Mucosa of descending colon (tissue), 3 donors: ENCODE measurements around the gene RXFP2. TPM values are rescaled to one million over a fixed set of nuclear protein-coding genes. Genes with fewer than 3 reads are reported as not detected.

ENCODE experiments used
- ATAC-seq: fragments of 200-7000 bp; cut with Tn5 transposase; one replicate; pipeline ENCODE4 v1.9.1; 2020; ENCODE audit warnings: mild to moderate bottlenecking, moderate library complexity
- DNase-seq, 3 donors: peaks; one replicate each; pipeline ENCODE4 v3.0.0-alpha.2; 2020
- H3K36me3 ChIP-seq: fragments of 200-600 bp; one replicate; pipeline ENCODE4 v1.8.0; 2021; ENCODE audit warnings: low read depth, mild to moderate bottlenecking
- H3K4me1 ChIP-seq: fragments of 200-600 bp; one replicate; pipeline ENCODE4 v1.8.0; 2021; ENCODE audit warnings: low read depth, mild to moderate bottlenecking
- H3K4me3 ChIP-seq: fragments of 200-600 bp; one replicate; pipeline ENCODE4 v1.8.0; 2021; ENCODE audit warnings: mild to moderate bottlenecking
- H3K9me3 ChIP-seq: fragments of 200-600 bp; one replicate; pipeline ENCODE4 v1.8.0; 2021; ENCODE audit warnings: mild to moderate bottlenecking
- intact Hi-C, 2 donors: fragments of 100-400 bp; cut with DNase I in 1 of 2; cut with micrococcal nuclease in 1 of 2; formaldehyde crosslinking; loops; one replicate each; pipeline versions ENCODE4 v1.11.0 to v1.11.1; 2022; cut with DNase I, micrococcal nuclease
- total RNA-seq, 3 donors: library from RNA; stranded (reverse); fragmentation: NEBNext Ultra II Directional in 2 of 3; extraction: Animal tissue kit (Norgen Biotek cat#: 25700) in 2 of 3; gene quantifications; one replicate each; pipeline versions ENCODE4 v1.2.1 to v1.2.4, GENCODE V29; 2021 to 2023
- TF ChIP-seq, protein P1 (sequence below): fragments of 200-600 bp; IDR thresholded peaks from one replicate; pipeline ENCODE4 v1.8.0; 2022; ENCODE audit warnings: antibody characterized with exemption, mild to moderate bottlenecking
- donor health status: DM: no; HTN: no; CAD: no; lungs with moderate emphysema.
- donor health status: DM: no; HTN: no; CAD: no.
- donor health status: DM: no; HTN: yes; CAD: no.

The RXFP2 gene
- total RNA-seq, 3 donors from 2014 or later: not detected

DNA sequence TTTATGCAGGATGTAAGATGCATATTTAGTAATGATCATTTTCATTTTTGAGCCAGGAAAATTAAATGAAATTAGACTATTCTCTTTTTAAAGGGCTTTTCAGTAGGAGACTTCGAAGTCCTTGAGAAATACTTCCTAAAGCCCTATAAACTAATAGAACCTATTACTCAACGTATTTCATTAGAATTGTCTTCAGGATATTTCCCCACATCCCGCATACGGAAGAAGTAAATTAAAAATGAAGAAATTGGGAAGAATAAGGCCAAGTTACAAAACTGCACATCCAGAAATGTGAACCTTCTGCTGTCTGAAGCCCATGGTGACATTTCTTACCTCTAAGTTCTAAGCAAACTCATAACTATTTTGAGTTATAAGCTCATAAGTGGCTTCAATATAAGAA is 66.5 kb downstream of the RXFP2 start:
- no peaks in the 10 kb centered on the region for H3K4me1 ChIP-seq
- H3K36me3 ChIP-seq: no peaks in the 10 kb centered on the region
- intact Hi-C loops: no loop called here
- H3K9me3 ChIP-seq: no peaks in the 10 kb centered on the region
- ATAC-seq (no peak), DNase-seq (no peak)
- no peak overlapping the region for H3K4me3 ChIP-seq
- TF ChIP-seq, protein P1, sequence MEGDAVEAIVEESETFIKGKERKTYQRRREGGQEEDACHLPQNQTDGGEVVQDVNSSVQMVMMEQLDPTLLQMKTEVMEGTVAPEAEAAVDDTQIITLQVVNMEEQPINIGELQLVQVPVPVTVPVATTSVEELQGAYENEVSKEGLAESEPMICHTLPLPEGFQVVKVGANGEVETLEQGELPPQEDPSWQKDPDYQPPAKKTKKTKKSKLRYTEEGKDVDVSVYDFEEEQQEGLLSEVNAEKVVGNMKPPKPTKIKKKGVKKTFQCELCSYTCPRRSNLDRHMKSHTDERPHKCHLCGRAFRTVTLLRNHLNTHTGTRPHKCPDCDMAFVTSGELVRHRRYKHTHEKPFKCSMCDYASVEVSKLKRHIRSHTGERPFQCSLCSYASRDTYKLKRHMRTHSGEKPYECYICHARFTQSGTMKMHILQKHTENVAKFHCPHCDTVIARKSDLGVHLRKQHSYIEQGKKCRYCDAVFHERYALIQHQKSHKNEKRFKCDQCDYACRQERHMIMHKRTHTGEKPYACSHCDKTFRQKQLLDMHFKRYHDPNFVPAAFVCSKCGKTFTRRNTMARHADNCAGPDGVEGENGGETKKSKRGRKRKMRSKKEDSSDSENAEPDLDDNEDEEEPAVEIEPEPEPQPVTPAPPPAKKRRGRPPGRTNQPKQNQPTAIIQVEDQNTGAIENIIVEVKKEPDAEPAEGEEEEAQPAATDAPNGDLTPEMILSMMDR: no peak

DNA sequence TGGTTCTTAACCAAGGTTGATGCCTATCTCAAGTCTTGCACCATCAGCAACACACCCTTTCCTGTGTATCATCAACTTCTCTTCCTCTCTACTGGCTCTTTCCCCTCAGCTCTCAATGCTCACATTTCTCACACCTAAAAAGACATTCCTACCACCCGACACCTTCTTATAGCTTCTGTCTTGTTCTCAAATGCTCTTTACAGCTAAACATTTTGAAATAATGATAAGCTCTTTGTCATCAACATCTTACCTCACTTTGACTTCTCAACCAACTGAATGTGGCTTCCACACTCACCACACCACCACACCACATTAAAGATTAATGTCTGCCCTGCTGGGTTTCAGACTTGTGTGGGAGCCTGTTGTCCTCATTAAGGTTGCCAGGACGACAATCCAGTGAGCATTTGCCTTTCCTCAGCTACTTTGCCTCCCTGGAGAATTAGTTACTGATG is 67.8 kb downstream of the RXFP2 start:
- DNase-seq (no peak), ATAC-seq (no peak)
- H3K4me3 ChIP-seq: no peak overlapping the region
- TF ChIP-seq, protein P1: no peak
- H3K9me3 ChIP-seq: no peaks in the 10 kb centered on the region
- intact Hi-C loops: no loop called here
- no peaks in the 10 kb centered on the region for H3K4me1 ChIP-seq
- H3K36me3 ChIP-seq: no peaks in the 10 kb centered on the region

DNA sequence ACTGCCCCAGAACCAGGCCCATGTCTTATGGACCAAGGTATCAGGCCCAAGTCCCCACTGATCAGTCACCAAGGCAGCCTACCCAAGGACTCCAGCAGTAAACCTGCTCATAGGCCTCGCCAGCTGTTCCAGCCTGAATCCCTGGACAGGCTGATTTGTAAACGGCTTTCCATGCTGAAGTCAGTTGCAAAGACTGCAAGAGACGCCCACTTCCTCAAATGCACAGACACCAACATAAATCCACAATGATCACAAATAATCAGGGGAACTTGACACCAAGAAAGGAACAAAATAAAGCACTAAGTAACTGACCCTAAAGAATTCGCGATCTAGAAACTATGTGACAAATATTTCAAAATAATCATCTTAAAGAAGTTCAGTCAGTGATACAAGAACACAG is 75.2 kb downstream of the RXFP2 start:
- no peak overlapping the region for H3K4me3 ChIP-seq
- TF ChIP-seq, protein P1: no peak
- intact Hi-C loops: no loop called here
- no peak for DNase-seq
- no peak for ATAC-seq
- H3K9me3 ChIP-seq: peaks cover 14% of the 10 kb centered on the region
- no peaks in the 10 kb centered on the region for H3K4me1 ChIP-seq
- H3K36me3 ChIP-seq: no peaks in the 10 kb centered on the region

DNA sequence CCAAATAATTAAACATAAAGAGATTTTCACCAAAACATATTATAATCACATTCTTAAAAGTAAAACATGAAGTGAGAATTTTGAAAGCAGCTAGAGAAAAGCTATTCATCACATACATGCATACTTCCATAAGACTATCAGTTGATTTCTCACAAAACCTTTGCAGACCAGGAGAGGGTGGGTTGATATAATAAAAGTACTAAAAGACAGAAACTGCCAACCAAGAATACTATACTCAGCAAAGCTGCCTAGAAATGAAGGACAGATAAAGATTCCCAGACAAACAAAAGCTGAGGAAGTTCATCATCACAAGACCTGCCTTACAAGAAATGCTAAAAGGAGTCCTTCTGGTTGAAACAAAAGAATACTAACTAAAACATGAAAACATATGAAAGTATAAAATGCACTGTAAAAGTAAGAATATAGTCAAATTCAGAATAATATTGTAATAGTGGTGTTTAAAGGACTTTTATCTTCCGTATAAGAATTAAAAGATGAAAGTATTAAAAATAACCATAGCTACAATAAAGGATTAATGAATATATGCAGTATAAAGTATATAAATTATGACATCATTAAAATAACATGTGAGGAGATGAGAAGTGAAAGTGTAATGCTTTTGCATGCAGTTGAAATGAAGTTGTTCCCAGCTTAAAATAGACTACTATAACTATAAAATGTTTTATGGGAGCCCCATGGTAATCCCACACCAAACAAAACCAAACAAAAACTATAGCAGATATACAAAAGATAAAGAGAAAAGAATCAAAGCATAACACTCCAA is 76.2 kb downstream of the RXFP2 start:
- intact Hi-C loops: no loop called here
- DNase-seq: no peak
- Histone ChIP-seq H3K36me3 (no peaks in the 10 kb centered on the region), H3K4me3 (no peak overlapping the region), H3K4me1 (no peaks in the 10 kb centered on the region), H3K9me3 (peaks cover 14% of the 10 kb centered on the region)
- TF ChIP-seq, protein P1: no peak
- ATAC-seq: no peak

DNA sequence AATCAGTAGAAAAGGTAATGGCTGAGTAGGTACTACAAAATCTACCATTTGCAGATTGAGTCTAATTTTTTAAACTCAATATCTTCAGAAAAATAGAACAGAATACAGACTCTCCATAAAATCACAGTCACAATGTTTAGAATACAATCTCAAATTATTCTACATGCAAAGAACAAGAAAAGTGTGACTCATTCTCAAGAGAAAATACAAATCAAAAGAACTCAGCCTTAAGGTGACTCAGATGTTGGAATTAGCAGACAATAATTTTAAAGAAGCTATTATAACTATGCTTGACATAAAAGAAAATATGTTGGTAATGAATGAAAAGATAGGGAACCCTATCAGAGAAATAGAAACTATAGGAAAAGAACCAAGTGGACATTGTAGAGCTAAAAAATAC is 78.9 kb downstream of the RXFP2 start:
- ATAC-seq (no peak), DNase-seq (no peak)
- H3K9me3 ChIP-seq: peaks cover 14% of the 10 kb centered on the region
- TF ChIP-seq, protein P1: no peak
- no peaks in the 10 kb centered on the region for H3K36me3 ChIP-seq
- H3K4me1 ChIP-seq: no peaks in the 10 kb centered on the region
- no peak overlapping the region for H3K4me3 ChIP-seq
- intact Hi-C loops: no loop called here
